GM21717 (cell line): ENCODE measurements around the gene ZNF554.

Experiments used
- ATAC-seq: cut with Tn5 transposase; IDR thresholded peaks from one replicate; pipeline ENCODE4 v1.9.1; 2021; ENCODE audit warnings: mild to moderate bottlenecking, moderate library complexity; ENCODE audit not compliant: unreplicated experiment

Gene ZNF554

GRCh38 chr19:2819540-2820111 lies at the start of gene ZNF554:
Gene ZNF554 (plus strand): TSS chr19:2819868. CDS start chr19:2820072, 204 bp downstream.
- peak; percentile 53 for ATAC-seq

DNA sequence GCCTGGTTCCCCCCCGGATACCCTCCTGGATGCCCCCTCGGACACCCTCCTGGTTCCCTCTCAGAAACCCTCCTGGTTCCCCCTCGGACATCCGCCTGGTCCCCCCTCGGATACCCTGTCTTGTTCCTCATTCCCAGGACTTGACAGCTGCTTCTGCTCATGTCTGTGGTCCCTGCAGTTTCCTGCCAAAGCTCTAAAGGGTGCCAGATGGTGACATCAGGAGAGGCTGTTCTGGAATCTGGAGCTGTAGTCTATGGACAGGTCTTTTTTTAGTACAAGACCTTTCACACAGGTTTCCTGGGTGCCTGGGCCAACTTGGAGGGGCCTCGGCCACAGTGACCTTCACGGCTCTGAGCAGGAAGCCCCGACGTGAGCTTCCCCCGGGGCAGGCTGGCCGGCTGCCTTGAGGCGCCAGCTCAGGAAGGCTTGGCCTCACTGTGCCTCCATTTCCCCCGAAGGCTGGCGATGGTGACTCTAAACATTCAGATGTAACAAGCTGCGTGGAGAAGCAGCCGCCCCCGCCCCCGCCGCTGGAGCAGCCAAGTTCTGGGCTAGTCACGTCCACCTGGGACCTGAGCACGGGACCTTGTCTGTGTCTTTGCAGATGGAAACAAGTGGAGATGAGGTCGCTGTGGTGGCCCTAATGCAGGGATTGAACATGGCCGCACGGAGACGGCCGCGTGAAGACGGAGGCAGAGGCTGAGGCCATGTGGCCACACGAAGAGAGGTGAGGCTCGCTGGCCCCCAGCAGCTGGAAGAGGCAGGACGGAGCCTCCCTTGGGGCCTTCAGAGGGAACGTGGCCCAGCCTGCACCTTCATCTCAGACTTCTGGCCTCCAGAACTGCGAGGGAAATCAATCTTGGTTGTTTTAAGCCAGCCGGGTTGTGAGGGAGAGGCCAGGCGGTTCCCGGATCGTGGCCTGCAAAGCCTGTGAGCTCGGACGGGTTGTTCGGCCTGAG lies 49.3 kb upstream of the ZNF554 start:
- no peak for ATAC-seq

GRCh38 chr19:2771786-2772674 lies 47.6 kb upstream of the ZNF554 start:
- no peak for ATAC-seq

DNA sequence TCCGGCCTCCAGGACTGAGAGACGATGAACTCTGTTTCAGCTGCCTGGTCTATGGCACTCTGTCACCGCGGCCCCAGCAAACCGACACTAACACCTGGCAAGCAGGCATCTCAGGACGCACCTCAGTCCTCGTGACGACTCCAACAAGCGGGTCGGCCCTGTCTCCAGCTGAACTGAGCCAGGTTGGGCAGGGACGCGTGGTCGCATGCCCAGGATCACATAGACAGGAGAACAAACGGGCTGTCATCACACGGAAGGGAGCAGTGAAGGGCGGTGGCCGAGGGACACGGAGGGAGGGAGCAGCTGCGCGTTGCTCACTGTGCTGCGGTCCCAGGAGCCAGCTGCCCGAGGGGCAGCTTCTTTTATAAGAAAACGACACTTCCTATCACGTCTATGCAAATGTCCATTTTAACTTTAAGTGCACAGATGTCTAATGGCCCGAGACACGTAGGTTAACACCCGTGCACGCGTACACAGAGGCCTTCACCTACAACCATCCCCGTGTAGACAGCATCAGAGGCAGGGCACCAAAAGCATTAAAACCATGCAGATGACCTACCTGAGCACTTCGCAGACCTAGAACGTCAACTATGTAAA lies 45.5 kb upstream of the ZNF554 start:
- ATAC-seq = no peak

GRCh38 chr19:2774953-2775555 lies 44.6 kb upstream of the ZNF554 start:
- no peak for ATAC-seq

DNA sequence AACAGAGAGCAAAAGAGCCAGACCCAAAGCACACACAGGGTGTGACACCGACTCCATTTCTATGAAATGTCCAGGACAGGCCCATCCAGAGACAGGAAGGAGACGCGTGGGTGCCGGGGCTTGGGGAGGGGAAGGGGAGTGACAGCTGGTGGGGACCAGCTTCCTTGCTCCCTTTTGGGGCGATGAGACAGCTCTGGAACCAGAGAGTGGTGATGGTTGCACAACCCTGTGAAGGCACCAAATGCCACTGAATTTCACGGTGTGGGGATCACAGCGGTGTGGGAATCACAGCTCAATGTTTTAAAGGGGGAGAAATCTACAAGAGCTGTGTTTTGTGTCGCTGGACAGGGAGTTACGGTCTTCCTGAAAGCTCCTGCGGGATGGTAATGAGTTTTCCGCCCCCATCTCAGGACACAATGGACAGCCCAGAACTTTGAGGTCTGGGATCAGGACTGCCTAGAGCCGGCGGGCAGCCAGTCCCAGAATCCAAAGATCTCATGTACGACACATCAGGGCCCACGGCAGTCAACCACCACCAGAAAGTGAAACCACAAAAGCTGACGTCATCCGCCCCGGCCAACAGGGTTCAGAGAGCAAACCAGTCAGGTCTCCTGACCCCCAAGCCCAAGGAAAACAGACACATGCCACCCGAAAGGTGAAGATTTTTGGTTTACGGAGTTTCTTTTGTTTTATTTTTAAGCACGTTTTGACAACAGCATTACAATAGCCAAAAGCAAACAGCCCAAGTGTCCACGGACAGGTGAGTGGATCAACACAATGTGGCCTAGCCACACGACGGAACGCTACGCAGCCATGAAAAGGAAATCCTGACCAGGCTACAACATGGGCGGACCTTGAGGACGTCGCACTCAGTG lies 43.9 kb upstream of the ZNF554 start:
- ATAC-seq = no peak

DNA sequence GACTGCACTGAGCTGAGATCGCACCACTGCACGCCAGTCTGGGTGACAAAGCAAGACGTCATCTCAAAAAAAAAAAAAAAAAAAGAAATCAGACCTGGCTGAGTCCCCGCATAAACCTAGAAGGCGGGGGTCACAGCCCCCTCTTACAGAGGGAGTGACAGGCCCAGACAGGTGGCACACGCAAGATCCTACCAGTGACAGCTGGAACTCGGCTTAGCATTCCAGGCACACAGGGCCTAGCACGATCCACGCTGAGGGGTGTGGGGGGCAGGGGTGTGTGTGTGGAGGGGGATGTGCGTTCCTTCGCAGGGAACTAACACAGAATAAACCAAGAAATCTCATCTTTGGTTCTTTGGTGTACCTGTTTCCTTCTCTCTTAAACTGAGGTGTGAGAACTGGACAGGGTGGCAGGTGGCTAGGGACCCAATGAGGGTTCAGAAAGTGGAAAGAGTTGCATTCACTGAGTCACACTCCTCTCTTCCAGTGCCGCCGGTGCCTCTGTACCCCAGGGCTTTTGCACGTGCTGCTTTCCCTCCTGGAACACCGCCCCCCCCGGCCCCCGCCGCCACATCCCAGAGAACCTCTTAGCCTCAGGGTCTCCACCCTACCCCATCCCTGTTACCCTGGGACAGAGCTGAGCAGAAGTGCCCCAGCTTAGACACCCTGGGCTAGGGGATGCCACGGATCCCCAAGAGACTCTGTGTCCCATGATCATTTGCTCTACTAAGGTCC lies 41.5 kb upstream of the ZNF554 start:
- no peak for ATAC-seq

DNA sequence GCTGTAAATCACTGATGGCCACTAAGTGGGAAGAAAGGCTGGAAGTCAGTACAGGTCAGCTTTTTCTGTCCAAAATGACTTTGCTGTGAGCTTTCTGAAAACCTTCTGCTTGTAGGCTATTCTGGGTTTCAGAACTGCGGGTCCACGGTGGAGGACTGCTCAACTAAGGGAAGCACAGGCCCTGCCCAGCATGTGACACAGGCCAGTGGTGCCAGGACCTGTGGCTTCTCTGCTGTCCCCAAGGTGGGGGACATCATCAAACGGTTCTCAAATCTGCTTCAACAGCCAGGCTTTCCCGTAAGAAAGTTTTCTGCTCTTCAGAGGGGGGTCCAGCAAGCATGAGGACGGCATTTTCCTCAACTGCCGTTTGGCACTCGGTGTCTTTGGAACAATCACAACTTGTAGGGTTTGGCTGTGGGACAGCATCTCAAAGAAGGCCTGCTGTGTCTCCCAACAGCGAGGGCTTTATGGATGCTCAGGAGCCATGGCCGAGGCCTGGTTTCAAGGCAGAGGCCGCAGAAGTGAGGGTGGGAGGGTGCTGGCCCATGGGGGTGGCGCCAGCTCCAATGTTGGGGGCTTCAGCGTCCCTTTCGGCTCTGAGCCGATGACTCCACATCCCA lies 40.4 kb upstream of the ZNF554 start:
- ATAC-seq = no peak

- ATAC-seq = no peak
Measured at GRCh38 chr19:2780284-2780683, 39.4 kb upstream of the ZNF554 start.

DNA sequence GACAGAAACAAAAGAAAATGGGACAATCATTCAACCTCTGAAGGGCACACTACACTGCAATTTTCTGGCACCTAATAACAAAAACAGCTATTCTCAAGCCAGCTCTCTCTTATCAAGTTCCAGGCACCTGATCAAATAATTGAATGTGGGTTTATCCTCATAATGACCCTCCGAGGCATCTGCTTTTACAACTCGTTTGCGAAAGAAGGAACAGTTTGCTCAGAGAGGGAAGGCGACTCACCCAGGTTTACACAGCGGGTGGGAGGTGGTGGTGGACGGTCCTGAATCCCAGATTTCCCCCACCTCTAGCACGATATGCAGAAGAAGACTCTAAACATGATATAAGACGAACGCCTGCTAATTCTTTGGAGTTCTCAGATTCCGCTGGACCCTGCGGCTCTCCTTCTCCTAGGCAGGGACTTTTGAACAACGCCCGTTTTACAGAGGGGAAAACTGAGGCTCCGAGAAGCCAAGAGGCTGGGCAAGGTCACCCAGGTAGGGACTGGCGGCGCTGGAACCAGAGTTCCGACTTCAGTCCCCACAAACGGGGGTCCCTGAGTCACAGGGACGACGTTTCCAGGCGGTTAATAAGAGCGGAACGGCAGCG lies 37.2 kb upstream of the ZNF554 start:
- ATAC-seq = no peak

- ATAC-seq = peak; percentile 62
Measured at GRCh38 chr19:2782936-2783780, 36.5 kb upstream of the ZNF554 start, which contains the start of gene SGTA. Gene SGTA (minus strand): TSS chr19:2783273. CDS start chr19:2769068, 14,205 bp downstream.

- no peak for ATAC-seq
Measured at GRCh38 chr19:2783781-2784145, 35.9 kb upstream of the ZNF554 start.

DNA sequence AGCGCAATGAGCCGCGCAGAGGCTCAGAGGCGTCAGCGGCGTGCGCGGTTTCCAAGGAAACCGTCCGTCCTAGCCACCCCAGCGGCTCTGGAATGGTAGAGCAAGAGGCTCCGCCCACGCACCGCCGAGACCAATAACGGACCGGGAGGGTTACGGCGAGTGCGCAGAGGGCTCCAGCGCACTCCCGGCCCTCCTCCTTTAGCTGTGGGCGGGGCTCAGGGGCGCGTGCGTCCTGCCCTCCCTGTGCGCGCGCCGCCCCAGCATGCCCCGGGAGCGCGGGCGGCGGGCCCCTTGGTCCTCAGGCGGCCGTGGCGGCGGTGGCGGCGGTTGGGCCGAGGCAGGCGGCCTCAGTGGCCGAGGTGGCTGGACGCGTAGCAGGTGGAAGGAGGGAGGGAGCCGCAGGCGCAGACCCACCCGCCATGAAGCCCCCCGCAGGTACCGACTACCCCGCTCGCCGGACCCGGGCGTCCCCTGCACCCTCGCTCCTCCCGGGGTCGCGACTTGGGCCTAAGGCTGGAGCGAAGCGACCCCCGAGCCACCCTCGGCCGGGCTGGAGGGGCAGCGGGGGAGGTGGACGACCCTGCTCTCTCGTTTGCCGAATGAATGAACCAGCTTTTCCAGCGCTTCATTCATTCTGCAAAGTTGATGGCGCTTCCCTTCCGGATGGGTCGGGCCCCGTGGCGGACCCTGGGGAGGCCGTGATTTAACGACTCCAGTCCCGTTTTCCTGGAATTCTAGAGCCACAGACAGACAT lies 34.2 kb upstream of the ZNF554 start, which contains the start of gene THOP1:
Gene THOP1, plus strand, starts transcription at position 260 of the 754 bp plus-strand sequence. Its CDS starts 160 bp downstream, at position 420.
- ATAC-seq = peak; percentile 39

- no peak for ATAC-seq
Measured at GRCh38 chr19:2787115-2787514, 32.6 kb upstream of the ZNF554 start.

DNA sequence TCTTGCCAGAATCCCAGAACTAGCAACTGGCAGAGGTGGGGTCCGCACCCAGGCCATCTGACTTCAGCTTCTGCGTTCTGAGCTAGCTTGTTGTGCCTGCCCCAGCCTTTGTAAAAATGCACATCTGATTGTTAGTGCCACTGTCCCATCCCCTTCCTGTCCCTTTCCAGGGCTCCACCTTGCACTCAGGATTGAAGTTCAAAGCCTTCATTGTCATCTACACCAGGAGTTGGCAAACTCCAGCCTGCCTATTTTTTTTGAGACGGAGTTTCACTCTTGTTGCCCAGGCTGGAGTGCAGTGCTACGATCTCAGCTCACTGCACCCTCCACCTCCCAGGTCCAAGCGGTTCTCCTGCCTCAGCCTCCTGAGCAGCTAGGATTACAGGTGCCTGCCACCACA lies 31.4 kb upstream of the ZNF554 start:
- ATAC-seq = no peak

DNA sequence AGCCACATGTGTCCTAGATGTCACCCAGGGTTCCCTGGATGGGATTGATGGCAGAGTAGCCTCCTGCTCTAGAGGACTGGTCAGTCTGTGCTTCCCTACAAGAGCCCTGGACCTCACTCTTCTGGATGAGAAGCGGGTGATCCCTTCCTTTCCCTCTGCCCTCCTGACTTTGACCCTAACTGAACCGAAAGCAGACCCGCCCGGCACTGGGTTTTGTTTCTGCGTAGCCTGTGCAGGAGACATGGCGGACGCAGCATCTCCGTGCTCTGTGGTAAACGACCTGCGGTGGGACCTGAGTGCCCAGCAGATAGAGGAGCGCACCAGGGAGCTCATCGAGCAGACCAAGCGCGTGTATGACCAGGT lies 29.5 kb upstream of the ZNF554 start:
- no peak for ATAC-seq
